ENCODE measurements around the gene H2BK1.

GRCh38 chr7:151247611-151248345, 37.5 kb upstream of the H2BK1 start:
- no peak for TF ChIP-seq EZH2 (IDR thresholded peaks at IDR 0.05; ENCODE audit: insufficient read depth, poor library complexity, severe bottlenecking)
- no peak for TF ChIP-seq EZH2phosphoT487 (IDR thresholded peaks at IDR 0.05; ENCODE audit: insufficient read depth, low read depth)
